ENCODE data around the gene TRAPPC2. TPM values are rescaled to one million over a fixed set of nuclear protein-coding genes. Genes with fewer than 3 reads are reported as not detected.

The TRAPPC2 gene
- total and polyA plus RNA-seq, 9 of the 15 experiments (the other 6 are each of a cell fraction or from before 2014, with no cell fraction given), result 10.3 to 30.6 (median 18.6) TPM

DNA sequence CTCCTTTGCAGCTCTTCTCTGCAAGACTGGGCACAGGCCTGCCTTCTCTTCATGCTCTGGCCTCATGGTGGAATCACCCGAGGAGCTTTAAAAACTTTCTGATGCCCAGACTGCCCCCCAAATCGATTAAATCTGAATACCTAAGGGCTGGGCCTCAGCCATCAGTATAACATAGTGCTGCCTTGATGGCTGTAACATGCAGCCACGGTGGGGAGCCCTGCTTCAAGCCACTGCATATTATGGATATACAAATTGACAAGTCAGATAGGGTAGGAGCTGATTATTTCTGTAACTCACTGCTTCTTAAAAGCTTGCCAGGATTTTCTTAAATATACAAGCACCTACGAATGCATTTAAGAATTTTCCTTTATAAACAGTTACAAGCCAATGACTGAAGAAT, 42.0 kb upstream of the TRAPPC2 start:
- H3K36me3 ChIP-seq (ENCODE audit: control insufficient read depth, insufficient read depth, low read length), result peaks cover 13% of the 10 kb centered on the region; the same call in 2 of the 3 replicates
- H3K27ac ChIP-seq (ENCODE audit: extremely low read depth, low read depth, low read length), result no peak overlapping the region
- ChIA-PET POLR2A (no interaction called here), CTCF (ENCODE audit: low intra/inter-chr PET ratio) (no interaction called here)
- ATAC-seq, result no peak
- H3K9me1 ChIP-seq (ENCODE audit: control insufficient read depth, insufficient read depth, low read length), result no peaks in the 10 kb centered on the region
- no peaks in the 10 kb centered on the region for H3K4me1 ChIP-seq (replicated peaks in 1 of 2; ENCODE audit: control insufficient read depth in 2 of 2, insufficient read depth in 2 of 2, low read length in 2 of 2)
- no TSS peak for BruUV-seq (replicated peaks)
- TF ChIP-seq HCFC1 (IDR thresholded peaks at IDR 0.05; ENCODE audit: low read depth, low read length), result no peak
- TF ChIP-seq PHB (CRISPR knock-in tag; IDR thresholded peaks at IDR 0.05), result no peak
- no peak for TF ChIP-seq HNRNPLL (IDR thresholded peaks at IDR 0.05; ENCODE audit: low read depth, low read length, poor library complexity, severe bottlenecking)
- intact Hi-C loops (cut with micrococcal nuclease), result no loop called here
- H2AFZ ChIP-seq (ENCODE audit: low read depth, low read length), result no peak overlapping the region
- H3K79me2 ChIP-seq (ENCODE audit: control insufficient read depth, insufficient read depth, low read length), result no peaks in the 10 kb centered on the region
- peaks cover 0 to 10% of the 10 kb centered on the region in 2 experiments; a peak in 2 of 5 replicates for H3K27me3 ChIP-seq (ENCODE audit: control insufficient read depth in 2 of 2, insufficient read depth in 2 of 2, low read length in 2 of 2)
- no peaks in the 10 kb centered on the region for H4K20me1 ChIP-seq (replicated peaks; ENCODE audit: control insufficient read depth, insufficient read depth, low read length)
- H3K4me2 ChIP-seq (ENCODE audit: insufficient read depth, low read length), result no peak overlapping the region
- no peaks in the 10 kb centered on the region for H3K9me3 ChIP-seq (replicated peaks; ENCODE audit: control insufficient read depth, insufficient read depth, low read depth, low read length)
- in situ Hi-C loops (cut with MboI), result no loop called here
- 60% methylated on average over 4 of the region's 4 CpGs for WGBS (ENCODE audit: insufficient coverage, low coverage, missing lambda C conversion rate)
- H3K4me3 ChIP-seq, result no peak overlapping the region
- H3K9ac ChIP-seq (ENCODE audit: insufficient read depth in 1 of 2, low read depth in 2 of 2, low read length in 2 of 2), result no peak overlapping the region
- FAIRE-seq, result no peak
- DNase-seq (ENCODE audit: extremely low read depth in 1 of 4, low spot score in 3 of 4), result no peak

DNA sequence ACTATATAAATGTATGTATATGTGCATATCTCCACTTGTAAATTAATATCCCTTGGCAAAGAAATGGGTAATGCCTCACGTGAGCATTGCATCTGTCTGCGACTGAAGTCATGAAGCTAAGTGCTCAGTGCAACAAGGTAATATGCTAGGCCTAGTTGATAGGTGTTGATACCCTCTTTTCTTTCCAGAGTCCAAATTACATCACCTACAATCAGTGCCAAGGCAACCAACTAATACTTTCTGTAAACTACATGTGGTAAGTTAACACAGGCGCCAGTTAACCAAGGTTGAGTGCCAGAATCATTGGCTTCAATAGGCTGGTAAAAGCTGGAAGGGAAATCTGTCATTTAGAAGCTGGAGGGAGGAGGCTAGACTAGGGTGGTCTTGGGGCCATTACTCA, 41.4 kb upstream of the TRAPPC2 start:
- DNase-seq (ENCODE audit: extremely low read depth in 1 of 4, low spot score in 3 of 4) (no peak), FAIRE-seq (no peak), ATAC-seq (no peak)
- no peaks in the 10 kb centered on the region for H3K4me1 ChIP-seq (replicated peaks in 1 of 2; ENCODE audit: control insufficient read depth in 2 of 2, insufficient read depth in 2 of 2, low read length in 2 of 2)
- intact Hi-C loops (cut with micrococcal nuclease) (no loop called here), in situ Hi-C loops (cut with MboI) (no loop called here)
- H3K27me3 ChIP-seq (ENCODE audit: control insufficient read depth in 2 of 2, insufficient read depth in 2 of 2, low read length in 2 of 2), result peaks cover 0 to 8% of the 10 kb centered on the region in 2 experiments; a peak in 2 of 5 replicates
- ChIA-PET CTCF (ENCODE audit: low intra/inter-chr PET ratio) (no interaction called here), POLR2A (no interaction called here)
- peaks cover 17% of the 10 kb centered on the region; the same call in 2 of the 3 replicates for H3K36me3 ChIP-seq (ENCODE audit: control insufficient read depth, insufficient read depth, low read length)
- TF ChIP-seq RBM34 (IDR thresholded peaks at IDR 0.05; ENCODE audit: borderline replicate concordance, insufficient read depth, low read length) (no peak), MAFG (tag; conservative IDR thresholded peaks at IDR 0.05) (no peak), BDP1 (IDR thresholded peaks at IDR 0.05; ENCODE audit: insufficient read depth, insufficient read length) (no peak), PHF20 (IDR thresholded peaks at IDR 0.05; ENCODE audit: partially characterized antibody) (no peak), TAF7 (tag; IDR thresholded peaks at IDR 0.05) (no peak), CTBP1 (IDR thresholded peaks at IDR 0.05; ENCODE audit: borderline replicate concordance) (no peak), TRIM28 (IDR thresholded peaks at IDR 0.05) (no peak)
- TF ChIP-seq, protein P1, sequence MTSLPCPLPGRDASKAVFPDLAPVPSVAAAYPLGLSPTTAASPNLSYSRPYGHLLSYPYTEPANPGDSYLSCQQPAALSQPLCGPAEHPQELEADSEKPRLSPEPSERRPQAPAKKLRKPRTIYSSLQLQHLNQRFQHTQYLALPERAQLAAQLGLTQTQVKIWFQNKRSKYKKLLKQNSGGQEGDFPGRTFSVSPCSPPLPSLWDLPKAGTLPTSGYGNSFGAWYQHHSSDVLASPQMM (CRISPR knock-in tag; IDR thresholded peaks at IDR 0.05), result no peak
- TF ChIP-seq, protein P2, sequence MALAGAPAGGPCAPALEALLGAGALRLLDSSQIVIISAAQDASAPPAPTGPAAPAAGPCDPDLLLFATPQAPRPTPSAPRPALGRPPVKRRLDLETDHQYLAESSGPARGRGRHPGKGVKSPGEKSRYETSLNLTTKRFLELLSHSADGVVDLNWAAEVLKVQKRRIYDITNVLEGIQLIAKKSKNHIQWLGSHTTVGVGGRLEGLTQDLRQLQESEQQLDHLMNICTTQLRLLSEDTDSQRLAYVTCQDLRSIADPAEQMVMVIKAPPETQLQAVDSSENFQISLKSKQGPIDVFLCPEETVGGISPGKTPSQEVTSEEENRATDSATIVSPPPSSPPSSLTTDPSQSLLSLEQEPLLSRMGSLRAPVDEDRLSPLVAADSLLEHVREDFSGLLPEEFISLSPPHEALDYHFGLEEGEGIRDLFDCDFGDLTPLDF (CRISPR knock-in tag; IDR thresholded peaks at IDR 0.05), result no peak
- TF ChIP-seq, protein P3, sequence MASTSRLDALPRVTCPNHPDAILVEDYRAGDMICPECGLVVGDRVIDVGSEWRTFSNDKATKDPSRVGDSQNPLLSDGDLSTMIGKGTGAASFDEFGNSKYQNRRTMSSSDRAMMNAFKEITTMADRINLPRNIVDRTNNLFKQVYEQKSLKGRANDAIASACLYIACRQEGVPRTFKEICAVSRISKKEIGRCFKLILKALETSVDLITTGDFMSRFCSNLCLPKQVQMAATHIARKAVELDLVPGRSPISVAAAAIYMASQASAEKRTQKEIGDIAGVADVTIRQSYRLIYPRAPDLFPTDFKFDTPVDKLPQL (IDR thresholded peaks at IDR 0.05; ENCODE audit: extremely low read depth, insufficient read length), result no peak
- no peak overlapping the region for H3K4me3 ChIP-seq
- BruUV-seq (replicated peaks), result no TSS peak
- H4K20me1 ChIP-seq (replicated peaks; ENCODE audit: control insufficient read depth, insufficient read depth, low read length), result no peaks in the 10 kb centered on the region
- H3K79me2 ChIP-seq (ENCODE audit: control insufficient read depth, insufficient read depth, low read length), result no peaks in the 10 kb centered on the region
- no peak overlapping the region for H2AFZ ChIP-seq (ENCODE audit: low read depth, low read length)
- no peaks in the 10 kb centered on the region for H3K9me1 ChIP-seq (ENCODE audit: control insufficient read depth, insufficient read depth, low read length)
- no peaks in the 10 kb centered on the region for H3K9me3 ChIP-seq (replicated peaks; ENCODE audit: control insufficient read depth, insufficient read depth, low read depth, low read length)
- 82% methylated on average over 3 of the region's 3 CpGs for WGBS (ENCODE audit: insufficient coverage, low coverage, missing lambda C conversion rate)
- no peak overlapping the region for H3K27ac ChIP-seq (ENCODE audit: extremely low read depth, low read depth, low read length)
- no peak overlapping the region for H3K4me2 ChIP-seq (ENCODE audit: insufficient read depth, low read length)
- H3K9ac ChIP-seq (ENCODE audit: insufficient read depth in 1 of 2, low read depth in 2 of 2, low read length in 2 of 2), result no peak overlapping the region

All from K562 (cell line).